Vagina (tissue), 2 donors: ENCODE measurements around the gene NKX6-1.

ENCODE experiments used
- POLR2A ChIP-seq, 2 donors: fragments of 450-650 bp; IDR thresholded peaks; one replicate each; pipeline ENCODE4 v1.6.1; 2017; ENCODE audit warnings: antibody characterized with exemption in 2 of 2, mild to moderate bottlenecking in 2 of 2, moderate library complexity in 2 of 2
- POLR2AphosphoS5 ChIP-seq, 2 donors: sonication (generic); formaldehyde crosslinking; IDR thresholded peaks; one replicate each; pipeline ENCODE4 v1.9.0; 2017; ENCODE audit warnings: antibody characterized with exemption in 2 of 2, mild to moderate bottlenecking in 2 of 2, low read depth in 1 of 2; ENCODE audit not compliant: insufficient read depth in 1 of 2
- TF ChIP-seq, protein P1 (sequence below), 3 experiments: fragments of 450-650 bp in 2 of 3; fragments of 200-600 bp in 1 of 3; sonication (generic) in 1 of 3; IDR thresholded peaks; one replicate each; pipeline ENCODE4 v1.5.1; 2017 to 2019; ENCODE audit warnings: antibody characterized with exemption in 3 of 3, mild to moderate bottlenecking in 2 of 3, moderate library complexity in 2 of 3

DNA sequence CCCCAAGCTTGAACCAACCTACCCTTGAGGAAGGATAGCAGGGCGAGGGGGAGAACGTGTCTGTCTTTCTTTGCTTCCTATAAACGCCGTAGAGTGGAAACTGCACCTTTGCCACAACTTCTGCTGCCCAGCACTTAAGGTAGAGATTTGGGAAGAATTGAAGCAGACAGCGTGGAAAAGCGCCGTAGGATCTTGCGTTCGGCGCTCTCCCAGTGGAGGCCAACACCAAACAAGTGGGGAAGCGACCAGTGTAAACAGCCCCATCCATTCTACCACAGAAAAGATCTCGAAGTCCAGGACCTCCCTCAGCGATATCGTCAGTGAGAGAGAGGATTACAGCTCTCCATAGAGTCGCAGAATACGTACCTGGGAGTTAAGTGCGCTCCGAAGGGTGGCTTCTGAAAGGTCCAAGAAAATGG, 3.9 kb upstream of the NKX6-1 start:
- TF ChIP-seq, protein P1, sequence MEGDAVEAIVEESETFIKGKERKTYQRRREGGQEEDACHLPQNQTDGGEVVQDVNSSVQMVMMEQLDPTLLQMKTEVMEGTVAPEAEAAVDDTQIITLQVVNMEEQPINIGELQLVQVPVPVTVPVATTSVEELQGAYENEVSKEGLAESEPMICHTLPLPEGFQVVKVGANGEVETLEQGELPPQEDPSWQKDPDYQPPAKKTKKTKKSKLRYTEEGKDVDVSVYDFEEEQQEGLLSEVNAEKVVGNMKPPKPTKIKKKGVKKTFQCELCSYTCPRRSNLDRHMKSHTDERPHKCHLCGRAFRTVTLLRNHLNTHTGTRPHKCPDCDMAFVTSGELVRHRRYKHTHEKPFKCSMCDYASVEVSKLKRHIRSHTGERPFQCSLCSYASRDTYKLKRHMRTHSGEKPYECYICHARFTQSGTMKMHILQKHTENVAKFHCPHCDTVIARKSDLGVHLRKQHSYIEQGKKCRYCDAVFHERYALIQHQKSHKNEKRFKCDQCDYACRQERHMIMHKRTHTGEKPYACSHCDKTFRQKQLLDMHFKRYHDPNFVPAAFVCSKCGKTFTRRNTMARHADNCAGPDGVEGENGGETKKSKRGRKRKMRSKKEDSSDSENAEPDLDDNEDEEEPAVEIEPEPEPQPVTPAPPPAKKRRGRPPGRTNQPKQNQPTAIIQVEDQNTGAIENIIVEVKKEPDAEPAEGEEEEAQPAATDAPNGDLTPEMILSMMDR (IDR thresholded peaks at IDR 0.05): no peak
- TF ChIP-seq POLR2A (IDR thresholded peaks at IDR 0.05) (no peak), POLR2AphosphoS5 (IDR thresholded peaks at IDR 0.05; ENCODE audit: insufficient read depth in 1 of 2, low read depth in 1 of 2) (no peak)
